Prostate gland (tissue), 2 donors: ENCODE data around the gene IFIT1B.

Experiments
- POLR2A ChIP-seq: fragments of 450-650 bp; IDR thresholded peaks from one replicate; pipeline ENCODE4 v1.6.1; 2016; ENCODE audit warnings: antibody characterized with exemption, mild to moderate bottlenecking
- POLR2AphosphoS5 ChIP-seq: sonication (generic); formaldehyde crosslinking; IDR thresholded peaks from one replicate; pipeline ENCODE4 v1.6.1; 2017; ENCODE audit warnings: antibody characterized with exemption
- TF ChIP-seq, protein P1 (sequence below), 4 experiments: fragments of 200-600 bp in 2 of 4; fragments of 450-650 bp in 2 of 4; sonication (generic) in 2 of 4; IDR thresholded peaks; 1 replicate in 3 of 4; 2 replicates in 1 of 4; pipeline ENCODE4 v1.5.1; 2016 to 2019; ENCODE audit warnings: antibody characterized with exemption in 4 of 4, mild to moderate bottlenecking in 2 of 4, moderate library complexity in 2 of 4

DNA sequence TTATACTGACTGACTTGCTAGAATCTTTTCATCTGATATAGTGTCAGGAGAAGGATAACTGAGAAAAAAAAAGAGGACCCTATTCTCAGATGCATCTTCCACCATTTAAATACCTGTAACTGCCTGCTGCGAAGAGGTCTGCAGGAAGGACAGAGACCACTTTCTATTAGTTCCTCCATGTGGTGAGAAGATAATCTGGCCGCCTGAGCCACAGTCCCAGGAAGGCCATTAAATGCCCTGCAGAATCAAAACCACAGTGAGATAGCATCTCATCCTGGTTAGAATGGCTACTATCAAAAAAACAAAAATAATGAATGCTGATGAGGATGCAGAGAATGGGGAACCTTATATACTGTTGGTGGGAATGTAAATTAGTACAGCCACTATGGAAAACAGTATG lies 19.9 kb upstream of the IFIT1B start:
- TF ChIP-seq, protein P1, sequence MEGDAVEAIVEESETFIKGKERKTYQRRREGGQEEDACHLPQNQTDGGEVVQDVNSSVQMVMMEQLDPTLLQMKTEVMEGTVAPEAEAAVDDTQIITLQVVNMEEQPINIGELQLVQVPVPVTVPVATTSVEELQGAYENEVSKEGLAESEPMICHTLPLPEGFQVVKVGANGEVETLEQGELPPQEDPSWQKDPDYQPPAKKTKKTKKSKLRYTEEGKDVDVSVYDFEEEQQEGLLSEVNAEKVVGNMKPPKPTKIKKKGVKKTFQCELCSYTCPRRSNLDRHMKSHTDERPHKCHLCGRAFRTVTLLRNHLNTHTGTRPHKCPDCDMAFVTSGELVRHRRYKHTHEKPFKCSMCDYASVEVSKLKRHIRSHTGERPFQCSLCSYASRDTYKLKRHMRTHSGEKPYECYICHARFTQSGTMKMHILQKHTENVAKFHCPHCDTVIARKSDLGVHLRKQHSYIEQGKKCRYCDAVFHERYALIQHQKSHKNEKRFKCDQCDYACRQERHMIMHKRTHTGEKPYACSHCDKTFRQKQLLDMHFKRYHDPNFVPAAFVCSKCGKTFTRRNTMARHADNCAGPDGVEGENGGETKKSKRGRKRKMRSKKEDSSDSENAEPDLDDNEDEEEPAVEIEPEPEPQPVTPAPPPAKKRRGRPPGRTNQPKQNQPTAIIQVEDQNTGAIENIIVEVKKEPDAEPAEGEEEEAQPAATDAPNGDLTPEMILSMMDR (IDR thresholded peaks at IDR 0.05), result no peak
- TF ChIP-seq POLR2A (no peak), POLR2AphosphoS5 (no peak)
